ENCODE measurements around the gene MYBPH.

- no peak for TF ChIP-seq CTCF (conservative IDR thresholded peaks at IDR 0.05; ENCODE audit: low read length)
- TF ChIP-seq EZH2phosphoT487 (IDR thresholded peaks at IDR 0.05; ENCODE audit: borderline replicate concordance, low read depth, low read length) = no peak
These were observed 29.6 kb downstream of the MYBPH start for GRCh38 chr1:203146042-203146369.
